ENCODE data around the gene ATOH8.
A peak's percentile ranks its signal among the peaks of the same experiment; 100 is the strongest.
"Not testable (repeated sequence)": the region's sequence is repeated elsewhere in the genome, so short reads cannot be mapped to it uniquely, and the experiment has no call there.

The ATOH8 gene

DNA sequence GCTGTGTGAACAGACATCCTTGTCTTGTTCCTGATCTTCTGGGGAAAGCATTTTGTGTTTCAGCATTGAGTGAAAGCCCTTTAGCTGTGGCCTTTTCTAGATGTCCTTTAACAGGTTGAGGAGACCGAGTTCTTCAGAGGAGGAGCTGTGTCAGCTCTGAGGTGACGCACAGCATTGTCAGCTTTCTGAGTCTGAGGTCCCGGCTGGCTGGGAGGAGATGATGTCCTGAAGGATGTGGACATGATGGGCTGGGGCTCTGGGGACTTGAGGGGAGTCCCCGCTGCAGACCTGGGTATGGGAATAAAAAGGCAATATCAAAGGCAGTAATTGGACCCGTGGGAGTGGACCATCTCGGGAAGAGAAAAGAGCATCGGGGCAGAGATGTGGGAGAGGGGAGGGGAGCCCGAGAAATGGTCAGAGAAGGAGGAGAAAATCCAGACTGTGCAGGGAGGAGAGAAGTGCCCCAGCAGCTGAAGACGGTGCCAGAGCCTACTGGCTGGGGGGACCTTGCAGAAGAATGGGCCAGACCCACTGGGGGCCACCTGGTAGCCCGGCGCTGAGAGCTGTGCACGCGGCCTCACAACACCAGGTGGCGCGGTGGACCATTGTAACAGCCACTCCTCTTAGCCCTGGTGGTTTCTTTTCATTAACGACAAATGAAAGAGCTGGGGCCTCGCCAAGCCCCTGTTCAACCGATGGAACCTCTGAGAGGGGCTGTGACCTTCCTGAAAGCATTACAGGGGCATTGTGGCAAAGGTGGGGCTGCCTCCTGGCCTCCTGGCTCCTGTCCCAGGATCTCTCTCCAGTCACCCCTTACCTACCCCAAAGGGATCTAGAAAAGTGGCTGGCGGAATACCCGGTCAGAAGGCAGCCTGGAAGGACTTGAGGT, 73.4 kb downstream of the ATOH8 start:
- Histone ChIP-seq H3K9me3 (ENCODE audit: control insufficient read depth, low read length) (no peaks in the 10 kb centered on the region), H3K4me1 (ENCODE audit: control insufficient read depth, insufficient read depth, low read length, poor library complexity, severe bottlenecking) (peaks cover 5% of the 10 kb centered on the region), H3K4me3 (ENCODE audit: insufficient read depth, low read depth, low read length, poor library complexity, severe bottlenecking) (no peak overlapping the region), H3K27me3 (replicated peaks; ENCODE audit: control insufficient read depth, insufficient read depth, low read length, poor library complexity, severe bottlenecking) (no peaks in the 10 kb centered on the region), H3K27ac (ENCODE audit: insufficient read depth, low read length, poor library complexity, severe bottlenecking) (no peak overlapping the region), H3K36me3 (ENCODE audit: control insufficient read depth, insufficient read depth, low read length) (no peaks in the 10 kb centered on the region)
- DNase-seq, result peak; percentile 64 to 71 (median 69)

DNA sequence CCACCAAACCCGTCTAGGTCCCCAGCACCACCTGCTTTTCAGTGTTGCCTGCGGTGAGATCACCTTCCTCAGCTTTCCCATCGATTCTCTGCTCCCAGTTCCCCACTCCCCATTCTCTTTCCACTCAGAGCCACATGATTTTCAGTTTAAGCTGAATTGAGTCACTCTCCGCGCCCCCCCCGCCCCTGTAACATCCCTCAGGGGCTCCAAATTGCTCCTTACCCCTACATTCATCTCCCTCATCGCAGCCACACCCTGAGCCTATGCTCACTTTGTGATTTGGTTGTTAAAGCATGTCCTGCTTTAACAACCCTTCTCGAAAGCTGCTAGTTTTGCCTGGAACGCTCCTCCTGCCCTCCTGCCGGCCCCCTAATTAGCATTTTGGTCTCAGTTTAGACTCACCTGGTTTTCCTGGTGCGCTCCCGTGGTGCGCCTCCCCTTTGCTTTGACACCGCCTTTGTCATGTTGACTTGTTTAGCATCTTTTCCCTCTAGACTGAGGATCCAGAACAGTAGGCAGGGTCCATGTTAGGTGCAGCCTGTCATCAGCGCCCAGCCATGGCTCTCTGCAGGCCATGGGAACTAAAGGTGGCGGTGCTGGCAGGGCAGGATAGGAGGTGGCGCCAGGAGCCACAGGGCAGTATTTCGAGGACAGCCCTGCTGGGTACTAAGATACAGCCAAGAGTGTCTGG, 74.2 kb downstream of the ATOH8 start:
- DNase-seq, result no peak
- Histone ChIP-seq H3K27me3 (replicated peaks; ENCODE audit: control insufficient read depth, insufficient read depth, low read length, poor library complexity, severe bottlenecking) (no peaks in the 10 kb centered on the region), H3K9me3 (ENCODE audit: control insufficient read depth, low read length) (no peaks in the 10 kb centered on the region), H3K27ac (ENCODE audit: insufficient read depth, low read length, poor library complexity, severe bottlenecking) (no peak overlapping the region), H3K36me3 (ENCODE audit: control insufficient read depth, insufficient read depth, low read length) (no peaks in the 10 kb centered on the region), H3K4me1 (ENCODE audit: control insufficient read depth, insufficient read depth, low read length, poor library complexity, severe bottlenecking) (peaks cover 5% of the 10 kb centered on the region), H3K4me3 (ENCODE audit: insufficient read depth, low read depth, low read length, poor library complexity, severe bottlenecking) (no peak overlapping the region)

DNA sequence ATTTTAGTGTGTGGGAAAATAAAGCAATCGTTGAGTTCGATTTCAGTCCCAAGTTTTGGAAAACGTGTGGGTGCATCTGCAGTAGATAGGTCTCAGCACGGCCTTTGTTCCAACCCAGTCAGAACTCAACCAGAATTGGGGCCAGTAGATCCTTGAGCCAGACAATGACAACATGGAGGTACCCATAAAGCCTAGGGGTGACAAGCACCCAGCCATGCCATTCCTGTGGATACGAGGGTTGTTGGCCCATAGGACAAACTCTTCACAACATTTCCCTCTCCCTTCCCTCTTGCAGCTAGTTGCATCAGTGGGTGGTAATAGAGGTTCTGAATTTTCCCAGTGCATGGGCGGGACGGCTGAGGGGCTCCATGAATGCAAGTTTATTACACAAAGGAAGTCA, 74.9 kb downstream of the ATOH8 start:
- Histone ChIP-seq H3K4me1 (ENCODE audit: control insufficient read depth, insufficient read depth, low read length, poor library complexity, severe bottlenecking) (peaks cover 5% of the 10 kb centered on the region), H3K27ac (ENCODE audit: insufficient read depth, low read length, poor library complexity, severe bottlenecking) (no peak overlapping the region), H3K9me3 (ENCODE audit: control insufficient read depth, low read length) (no peaks in the 10 kb centered on the region), H3K27me3 (replicated peaks; ENCODE audit: control insufficient read depth, insufficient read depth, low read length, poor library complexity, severe bottlenecking) (no peaks in the 10 kb centered on the region), H3K36me3 (ENCODE audit: control insufficient read depth, insufficient read depth, low read length) (no peaks in the 10 kb centered on the region), H3K4me3 (ENCODE audit: insufficient read depth, low read depth, low read length, poor library complexity, severe bottlenecking) (no peak overlapping the region)
- no peak for DNase-seq

DNA sequence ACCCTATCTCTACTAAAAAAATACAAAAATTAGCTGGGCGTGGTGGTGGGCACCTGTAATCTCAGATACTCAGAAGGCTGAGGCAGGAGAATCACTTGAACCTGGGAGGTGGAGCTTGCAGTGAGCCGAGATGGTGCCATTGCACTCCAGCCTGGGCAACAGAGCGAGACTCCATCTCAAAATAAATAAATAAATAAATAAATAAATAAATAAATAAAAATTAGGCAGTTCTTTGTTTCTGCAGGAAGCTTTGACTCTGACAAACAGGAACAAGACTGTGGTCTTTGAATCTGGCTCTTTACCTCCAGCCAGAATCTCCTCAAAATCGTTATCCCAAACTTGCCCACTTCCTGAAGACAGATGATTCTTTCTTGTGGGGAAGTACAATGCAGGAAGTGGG, 75.6 kb downstream of the ATOH8 start:
- not testable (repeated sequence) for DNase-seq; H3K9me3 ChIP-seq (ENCODE audit: control insufficient read depth, low read length); H3K27ac ChIP-seq (ENCODE audit: insufficient read depth, low read length, poor library complexity, severe bottlenecking); H3K4me1 ChIP-seq (ENCODE audit: control insufficient read depth, insufficient read depth, low read length, poor library complexity, severe bottlenecking); H3K4me3 ChIP-seq (ENCODE audit: insufficient read depth, low read depth, low read length, poor library complexity, severe bottlenecking); H3K36me3 ChIP-seq (ENCODE audit: control insufficient read depth, insufficient read depth, low read length); H3K27me3 ChIP-seq (replicated peaks; ENCODE audit: control insufficient read depth, insufficient read depth, low read length, poor library complexity, severe bottlenecking)

DNA sequence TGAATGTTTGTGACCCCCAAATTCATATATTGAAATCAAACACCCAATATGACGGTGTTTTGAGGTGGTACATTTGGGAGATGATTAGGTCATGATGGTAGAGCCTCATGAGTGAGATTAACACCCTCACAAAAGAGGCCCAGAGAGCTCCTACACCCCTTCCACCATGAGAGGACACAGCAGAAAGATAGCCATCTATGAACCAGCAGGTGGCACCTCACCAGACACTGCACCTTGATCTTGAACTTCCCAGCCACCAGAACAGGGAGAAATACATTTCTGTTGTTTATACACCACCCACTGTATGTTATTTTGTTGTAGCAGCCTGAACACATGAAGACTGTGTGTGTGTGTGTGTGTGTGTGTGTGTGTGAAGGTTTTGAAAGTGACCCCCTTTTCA, 76.9 kb downstream of the ATOH8 start:
- no peaks in the 10 kb centered on the region for H3K36me3 ChIP-seq (ENCODE audit: control insufficient read depth, insufficient read depth, low read length)
- no peaks in the 10 kb centered on the region for H3K9me3 ChIP-seq (ENCODE audit: control insufficient read depth, low read length)
- no peak overlapping the region for H3K27ac ChIP-seq (ENCODE audit: insufficient read depth, low read length, poor library complexity, severe bottlenecking)
- no peaks in the 10 kb centered on the region for H3K27me3 ChIP-seq (replicated peaks; ENCODE audit: control insufficient read depth, insufficient read depth, low read length, poor library complexity, severe bottlenecking)
- DNase-seq, result no peak
- H3K4me1 ChIP-seq (ENCODE audit: control insufficient read depth, insufficient read depth, low read length, poor library complexity, severe bottlenecking), result peaks cover 5% of the 10 kb centered on the region
- no peak overlapping the region for H3K4me3 ChIP-seq (ENCODE audit: insufficient read depth, low read depth, low read length, poor library complexity, severe bottlenecking)

DNA sequence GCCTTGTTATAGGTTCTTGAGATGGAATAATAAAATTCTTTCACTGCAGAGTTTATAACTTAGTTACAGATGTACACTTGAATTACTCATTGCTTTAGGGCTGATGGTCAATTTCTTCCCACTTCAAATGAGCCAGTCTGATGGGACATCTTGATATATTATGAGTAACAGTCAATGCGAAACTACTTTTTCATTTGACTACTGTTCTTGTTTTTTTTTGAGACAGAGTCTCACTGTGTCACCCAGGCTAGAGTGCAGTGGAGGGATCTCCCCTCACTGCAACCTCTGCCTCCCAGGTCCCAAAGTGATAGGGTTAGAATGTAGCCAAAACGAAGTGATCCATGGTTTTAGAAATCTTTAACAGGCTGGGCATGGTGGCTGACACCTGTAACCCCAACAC, 77.9 kb downstream of the ATOH8 start:
- no peaks in the 10 kb centered on the region for H3K36me3 ChIP-seq (ENCODE audit: control insufficient read depth, insufficient read depth, low read length)
- no peaks in the 10 kb centered on the region for H3K27me3 ChIP-seq (replicated peaks; ENCODE audit: control insufficient read depth, insufficient read depth, low read length, poor library complexity, severe bottlenecking)
- H3K9me3 ChIP-seq (ENCODE audit: control insufficient read depth, low read length), result no peaks in the 10 kb centered on the region
- DNase-seq, result no peak
- peaks cover 5% of the 10 kb centered on the region for H3K4me1 ChIP-seq (ENCODE audit: control insufficient read depth, insufficient read depth, low read length, poor library complexity, severe bottlenecking)
- no peak overlapping the region for H3K4me3 ChIP-seq (ENCODE audit: insufficient read depth, low read depth, low read length, poor library complexity, severe bottlenecking)
- H3K27ac ChIP-seq (ENCODE audit: insufficient read depth, low read length, poor library complexity, severe bottlenecking), result no peak overlapping the region

DNA sequence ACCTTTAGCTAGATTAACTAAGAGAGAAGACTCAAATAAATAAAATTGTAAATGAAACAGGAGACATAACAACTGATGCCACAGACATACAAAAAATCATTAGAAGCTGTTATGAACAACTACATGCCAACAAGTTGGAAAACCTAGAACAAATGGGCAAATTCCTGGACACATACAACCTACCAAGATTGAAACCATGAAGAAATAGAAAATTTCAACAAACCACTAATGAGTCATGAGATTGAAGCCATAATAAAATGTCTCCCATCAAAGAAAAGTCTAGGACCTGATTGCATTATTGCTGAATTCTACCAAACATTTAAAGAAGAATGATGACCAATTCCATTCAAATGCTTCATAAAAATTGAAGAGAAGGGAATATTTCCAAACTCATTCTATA, 80.7 kb downstream of the ATOH8 start:
- Histone ChIP-seq H3K27me3 (replicated peaks; ENCODE audit: control insufficient read depth, insufficient read depth, low read length, poor library complexity, severe bottlenecking) (no peaks in the 10 kb centered on the region), H3K4me1 (ENCODE audit: control insufficient read depth, insufficient read depth, low read length, poor library complexity, severe bottlenecking) (no peaks in the 10 kb centered on the region), H3K9me3 (ENCODE audit: control insufficient read depth, low read length) (no peaks in the 10 kb centered on the region), H3K4me3 (ENCODE audit: insufficient read depth, low read depth, low read length, poor library complexity, severe bottlenecking) (no peak overlapping the region), H3K36me3 (ENCODE audit: control insufficient read depth, insufficient read depth, low read length) (no peaks in the 10 kb centered on the region), H3K27ac (ENCODE audit: insufficient read depth, low read length, poor library complexity, severe bottlenecking) (no peak overlapping the region)
- no peak for DNase-seq

All from effector memory CD4-positive, alpha-beta T cell (primary cell).